NCI-H2171 treated with DMSO at 0.1 percent for 48 hours (cell line): Measurements from ENCODE around the gene MMP11.

Experiments
- DNase-seq: peaks from one replicate; lab custom pipeline; 2025; lab: John Stamatoyannopoulos, UW

The MMP11 gene

DNA sequence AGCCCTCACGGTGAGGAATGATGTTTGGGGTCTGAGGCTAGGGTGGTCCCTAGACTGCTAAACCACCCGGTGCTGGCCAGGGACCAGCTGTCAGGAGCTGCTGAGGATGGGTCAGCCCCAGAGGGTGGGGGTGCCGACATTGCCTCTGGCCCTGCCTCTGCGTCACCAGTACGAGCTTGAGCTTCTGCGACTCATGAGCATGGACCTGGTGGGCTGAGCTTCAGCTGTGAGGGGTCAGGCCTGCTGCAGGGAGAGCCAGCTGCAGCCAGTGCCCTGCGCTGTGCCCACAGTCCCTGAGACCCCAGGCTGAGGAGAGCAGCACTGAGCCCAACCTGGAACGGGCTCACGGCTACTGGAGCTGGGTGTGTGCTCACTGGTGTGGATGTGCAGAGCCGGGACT, 59.1 kb downstream of the MMP11 start:
- DNase-seq = no peak

DNA sequence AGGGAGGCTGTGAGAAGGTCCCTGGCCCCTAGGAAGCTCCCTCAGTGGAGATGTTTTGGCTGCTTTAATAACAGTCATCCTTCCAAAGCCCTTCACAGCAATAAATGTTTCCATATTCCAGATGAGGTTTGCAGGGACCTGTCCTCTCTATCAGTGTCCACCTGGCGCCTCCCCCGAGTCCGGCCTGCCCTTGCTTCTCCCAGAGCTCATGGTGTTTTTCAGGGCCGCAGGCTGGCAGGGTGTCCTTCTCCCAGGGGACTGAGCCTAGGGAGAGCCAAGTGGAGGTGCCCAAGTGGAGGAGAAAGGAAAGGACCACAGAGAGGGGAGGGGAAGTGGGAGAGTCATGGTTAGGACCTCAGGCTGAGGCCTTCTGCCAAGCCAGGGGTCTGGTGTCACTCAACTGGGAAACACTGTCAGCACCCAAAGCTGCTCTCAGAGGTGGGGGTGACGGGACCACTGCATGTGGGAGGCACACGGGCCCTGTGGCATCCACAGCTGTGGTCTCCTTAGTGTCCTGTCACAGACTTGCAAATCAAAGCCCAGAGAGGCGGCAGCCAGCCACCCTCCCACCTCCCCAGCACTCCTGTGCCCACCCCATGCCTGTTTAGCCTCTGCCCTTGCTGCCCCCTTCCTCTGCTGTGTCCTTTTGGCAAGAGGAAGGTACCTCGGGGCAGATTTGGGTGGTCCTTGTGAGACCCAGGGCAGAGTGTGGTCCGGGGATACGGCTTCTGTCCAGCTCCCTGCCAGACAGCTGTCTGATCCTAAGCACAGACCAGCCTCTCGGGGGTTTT, 59.8 kb downstream of the MMP11 start:
- DNase-seq = no peak

DNA sequence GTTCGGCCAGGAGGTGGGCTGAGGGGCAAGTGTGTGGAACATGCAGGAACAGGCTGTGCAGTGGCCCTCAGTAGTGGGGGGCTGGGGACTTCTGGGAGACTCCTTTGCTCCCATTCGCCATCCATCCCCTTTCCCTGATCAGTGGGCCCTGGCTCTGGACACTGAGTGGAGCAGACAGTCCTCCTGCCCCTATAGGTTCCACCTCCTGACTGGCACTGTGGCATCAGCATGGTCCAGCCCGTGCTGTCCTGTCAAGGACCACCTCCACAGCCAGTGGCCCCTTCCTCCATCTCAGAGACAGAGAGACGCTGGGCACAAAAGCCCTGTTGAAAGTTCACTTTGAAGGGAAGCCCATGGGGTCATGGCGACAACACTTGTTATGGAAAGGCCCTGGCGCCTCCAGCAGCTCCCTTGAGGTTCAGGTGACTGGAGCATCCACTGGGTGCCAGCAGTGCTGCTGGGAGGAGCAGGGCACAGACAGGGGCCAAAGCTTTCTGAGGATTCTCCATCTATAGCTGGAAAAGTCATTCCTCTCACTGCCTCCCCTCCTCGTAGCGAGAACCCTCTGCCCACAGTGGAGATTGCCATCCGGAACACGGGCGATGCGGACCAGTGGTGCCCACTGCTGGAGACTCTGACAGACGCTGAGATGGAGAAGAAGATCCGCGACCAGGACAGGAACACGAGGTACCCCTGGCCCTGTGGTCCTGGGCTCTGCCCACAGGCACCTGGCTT, 60.5 kb downstream of the MMP11 start:
- DNase-seq = no peak
